HCT116 (cell line): ENCODE data around the gene ABCA3. TPM values are rescaled to one million over a fixed set of nuclear protein-coding genes. Genes with fewer than 3 reads are reported as not detected.

Source experiments
- ATAC-seq: fragments of 200-7000 bp; cut with Tn5 transposase; 2 replicates; pipeline ENCODE4 v1.9.1; 2020; ENCODE audit warnings: mild to moderate bottlenecking, moderate library complexity
- BruUV-seq: library from RNA; stranded (reverse); fragments of 400-500 nt; replicated peaks from 2 replicates; lab custom pipeline; 2021; lab: Mats Ljungman, UMichigan
- CTCF ChIA-PET: fragments of 300-600 bp; sonication (Branson Sonifier 250); formaldehyde crosslinking; loops from one replicate; lab custom pipeline; 2021; ENCODE audit warnings: antibody characterized with exemption; lab: Charles Lee
- POLR2A ChIA-PET: fragments of 300-600, 350-600 bp; sonication (Branson Sonifier 250); formaldehyde crosslinking; loops from one replicate; lab custom pipeline; 2021; ENCODE audit warnings: antibody characterized with exemption; lab: Charles Lee
- RAD21 ChIA-PET, 2 experiments: fragments of 300-600 bp; sonication (Branson Sonifier 250); formaldehyde crosslinking; loops; one replicate each; lab custom pipeline; 2023; ENCODE audit warnings: low total read pairs in 2 of 2; ENCODE audit not compliant: uncharacterized antibody in 2 of 2, unreplicated experiment in 2 of 2, low non-redundant PET in 1 of 2; lab: Charles Lee
- DNase-seq: peaks from one replicate; pipeline ENCODE4 v3.0.0-alpha.2; 2010; ENCODE audit warnings: low read depth, low spot score
- H2AFZ ChIP-seq: fragments of 200-600 bp; shearing (Covaris generic), sonication (generic); 2 replicates; pipeline ENCODE4 v1.6.1; 2017; ENCODE audit warnings: low read depth, mixed run types, mixed read lengths, antibody characterized with exemption, low read length; ENCODE audit not compliant: poor library complexity, severe bottlenecking
- H3K27ac ChIP-seq: 2 replicates; pipeline ENCODE4 v1.5.1; 2012; ENCODE audit warnings: low read depth, low read length
- H3K27me3 ChIP-seq: fragments of 200-600 bp; sonication (generic); 2 replicates; pipeline ENCODE4 v1.6.1; 2016; ENCODE audit warnings: mixed run types, low read length, mixed read lengths; ENCODE audit not compliant: insufficient read depth
- H3K36me3 ChIP-seq, 2 experiments: fragments of 200-500 bp in 1 of 2; fragments of 200-600 bp in 1 of 2; sonication (Bioruptor generic) in 1 of 2; sonication (generic) in 1 of 2; 2 replicates each; pipeline versions ENCODE4 v1.5.1 to v1.6.1; 2014 to 2016; ENCODE audit warnings: low read length in 2 of 2, inconsistent platforms in 1 of 2, mixed read lengths in 1 of 2, mixed run types in 1 of 2; ENCODE audit not compliant: insufficient read depth in 2 of 2, control insufficient read depth in 1 of 2
- H3K4me1 ChIP-seq, 2 experiments: fragments of 200-600 bp in 1 of 2; sonication (generic) in 1 of 2; 2 replicates each; pipeline versions ENCODE4 v1.5.1 to v1.6.1; 2012 to 2017; ENCODE audit warnings: low read length in 2 of 2, inconsistent platforms in 1 of 2, mild to moderate bottlenecking in 1 of 2, mixed read lengths in 1 of 2, mixed run types in 1 of 2, moderate library complexity in 1 of 2; ENCODE audit not compliant: insufficient read depth in 2 of 2, control insufficient read depth in 1 of 2
- H3K4me2 ChIP-seq: fragments of 200-600 bp; sonication (generic); 2 replicates; pipeline ENCODE4 v1.6.1; 2017; ENCODE audit warnings: mixed run types, low read length, mixed read lengths
- H3K4me3 ChIP-seq, 2 experiments: fragments of 200-600 bp in 1 of 2; sonication (generic) in 1 of 2; replicated peaks in 1 of 2; 2 replicates each; pipeline ENCODE4 v1.5.1; 2011 to 2016; ENCODE audit warnings: low read length in 2 of 2, control low read depth in 1 of 2, low read depth in 1 of 2, mild to moderate bottlenecking in 1 of 2, mixed read lengths in 1 of 2, mixed run types in 1 of 2
- H3K79me2 ChIP-seq: fragments of 200-600 bp; sonication (generic); 2 replicates; pipeline ENCODE4 v1.6.1; 2017; ENCODE audit warnings: mild to moderate bottlenecking, mixed run types, low read length, moderate library complexity, mixed read lengths; ENCODE audit not compliant: insufficient read depth
- H3K9ac ChIP-seq: fragments of 200-600 bp; sonication (generic); 2 replicates; pipeline ENCODE4 v1.6.1; 2016; ENCODE audit warnings: low read length, mixed read lengths
- H3K9me2 ChIP-seq: fragments of 200-600 bp; sonication (generic), shearing (Covaris generic); 2 replicates; pipeline ENCODE4 v1.6.1; 2017; ENCODE audit warnings: mixed run types, mild to moderate bottlenecking, moderate library complexity; ENCODE audit not compliant: insufficient read depth
- H3K9me3 ChIP-seq, 2 experiments: fragments of 200-500 bp in 1 of 2; fragments of 200-600 bp in 1 of 2; sonication (Bioruptor generic) in 1 of 2; sonication (generic) in 1 of 2; 2 replicates each; pipeline ENCODE4 v1.6.1; 2014 to 2017; ENCODE audit warnings: low read length in 2 of 2, mixed read lengths in 2 of 2, inconsistent platforms in 1 of 2, low read depth in 1 of 2, mild to moderate bottlenecking in 1 of 2, mixed run types in 1 of 2, moderate library complexity in 1 of 2; ENCODE audit not compliant: control insufficient read depth in 1 of 2, insufficient read depth in 1 of 2
- H4K20me1 ChIP-seq: fragments of 200-600 bp; sonication (generic), shearing (Covaris generic); 2 replicates; pipeline ENCODE4 v1.6.1; 2017; ENCODE audit warnings: mixed run types, mild to moderate bottlenecking, moderate library complexity; ENCODE audit not compliant: insufficient read depth
- CEBPB ChIP-seq: IDR thresholded peaks from 2 replicates; pipeline ENCODE4 v1.6.1; 2012; ENCODE audit warnings: low read depth
- EGR1 ChIP-seq: IDR thresholded peaks from 2 replicates; pipeline ENCODE4 v1.6.1; 2012; ENCODE audit warnings: low read depth
- EZH2 ChIP-seq: fragments of 200-600 bp; sonication (generic); IDR thresholded peaks from 2 replicates; pipeline ENCODE4 v1.6.1; 2017; ENCODE audit warnings: antibody characterized with exemption, mixed run types
- FOSL1 ChIP-seq: IDR thresholded peaks from 2 replicates; pipeline ENCODE4 v1.6.1; 2012; ENCODE audit warnings: low read depth
- JUND ChIP-seq: IDR thresholded peaks from 2 replicates; pipeline ENCODE4 v1.6.1; 2012
- SP1 ChIP-seq: IDR thresholded peaks from 2 replicates; pipeline ENCODE4 v1.6.1; 2012; ENCODE audit warnings: low read depth
- YY1 ChIP-seq: IDR thresholded peaks from 2 replicates; pipeline ENCODE4 v1.6.1; 2011; ENCODE audit warnings: low read length, low read depth, moderate library complexity, mild to moderate bottlenecking; ENCODE audit not compliant: insufficient replicate concordance; ENCODE audit errors: extremely low read depth
- ZNF274 ChIP-seq: fragments of 200-500 bp; sonication (Bioruptor generic); IDR thresholded peaks from 2 replicates; pipeline ENCODE4 v1.6.1; 2014; ENCODE audit warnings: mild to moderate bottlenecking, low read depth, low read length, inconsistent platforms
- intact Hi-C: fragments of 100-400 bp; cut with micrococcal nuclease; formaldehyde crosslinking; loops from 2 replicates; pipeline ENCODE4 v1.10.0; 2022
- total RNA-seq: library from RNA; stranded (reverse); gene quantifications from one replicate; pipeline ENCODE4 v1.2.1, GENCODE V29; 2021; ENCODE audit not compliant: unreplicated experiment
- TF ChIP-seq, protein P1 (sequence below): IDR thresholded peaks from 2 replicates; pipeline ENCODE4 v1.6.1; 2011; ENCODE audit warnings: mild to moderate bottlenecking, low read length, moderate library complexity; ENCODE audit not compliant: insufficient replicate concordance; ENCODE audit errors: extremely low read depth
- TF ChIP-seq, protein P2 (sequence below): IDR thresholded peaks from 2 replicates; pipeline ENCODE4 v1.6.1; 2012
- TF ChIP-seq, protein P3 (sequence below), 3 experiments: fragments of 200-600 bp in 1 of 3; sonication (generic) in 1 of 3; IDR thresholded peaks in 2 of 3; conservative IDR thresholded peaks in 1 of 3; 2 replicates each; pipeline ENCODE4 v1.5.1; 2012 to 2017; ENCODE audit warnings: low read depth in 2 of 3, low read length in 2 of 3, antibody characterized with exemption in 1 of 3, borderline replicate concordance in 1 of 3, control low read depth in 1 of 3, mild to moderate bottlenecking in 1 of 3, mixed read lengths in 1 of 3, mixed run types in 1 of 3, moderate library complexity in 1 of 3; ENCODE audit not compliant: insufficient read depth in 1 of 3
- TF ChIP-seq, protein P4 (sequence below): IDR thresholded peaks from 2 replicates; pipeline ENCODE4 v1.6.1; 2012

ABCA3 gene
- total RNA-seq, 1 experiment from 2014 or later = 5.4 TPM

DNA sequence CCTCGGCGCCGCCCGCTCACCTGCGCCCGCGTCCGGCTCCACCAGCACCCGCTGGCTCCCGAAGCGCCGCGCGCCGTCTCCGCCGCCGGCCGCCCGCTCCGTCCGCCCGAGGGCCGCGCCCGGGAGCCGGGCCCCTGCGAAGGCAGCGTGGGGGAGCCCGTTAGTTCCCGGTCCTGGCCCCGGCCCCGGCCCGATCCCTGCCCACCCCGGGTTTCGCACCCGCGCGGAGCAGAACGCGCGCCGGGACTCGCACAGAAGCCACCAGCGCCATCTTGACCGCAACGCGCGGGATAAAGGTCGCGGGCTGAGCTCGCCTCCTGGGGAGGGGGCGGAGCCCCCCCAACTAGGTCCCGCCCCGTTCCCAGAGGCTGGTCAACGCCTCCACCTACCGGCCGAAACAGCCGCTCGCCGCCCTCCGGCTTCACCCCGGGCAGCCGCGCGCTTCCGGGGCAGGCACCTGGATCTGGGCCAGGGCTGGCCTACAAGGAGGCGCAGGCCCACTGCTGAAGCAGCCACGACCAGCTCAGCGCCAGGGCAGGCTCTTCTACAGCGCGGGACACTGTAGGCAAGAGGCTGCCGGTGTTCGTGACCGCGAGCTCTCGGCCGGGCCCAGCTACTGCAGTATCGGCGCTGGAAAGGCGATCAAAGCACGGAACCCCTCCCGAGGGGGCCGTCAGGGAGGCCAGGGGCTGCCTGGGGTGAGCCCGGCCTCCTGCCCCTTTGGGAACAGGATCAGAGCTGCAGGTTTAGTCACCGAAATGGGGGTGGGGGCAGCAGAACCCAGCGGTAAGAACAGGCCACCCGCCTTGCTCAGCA is 89.0 kb downstream of the ABCA3 start, which contains the start of gene ECI1 (continued):
- TF ChIP-seq, protein P1, sequence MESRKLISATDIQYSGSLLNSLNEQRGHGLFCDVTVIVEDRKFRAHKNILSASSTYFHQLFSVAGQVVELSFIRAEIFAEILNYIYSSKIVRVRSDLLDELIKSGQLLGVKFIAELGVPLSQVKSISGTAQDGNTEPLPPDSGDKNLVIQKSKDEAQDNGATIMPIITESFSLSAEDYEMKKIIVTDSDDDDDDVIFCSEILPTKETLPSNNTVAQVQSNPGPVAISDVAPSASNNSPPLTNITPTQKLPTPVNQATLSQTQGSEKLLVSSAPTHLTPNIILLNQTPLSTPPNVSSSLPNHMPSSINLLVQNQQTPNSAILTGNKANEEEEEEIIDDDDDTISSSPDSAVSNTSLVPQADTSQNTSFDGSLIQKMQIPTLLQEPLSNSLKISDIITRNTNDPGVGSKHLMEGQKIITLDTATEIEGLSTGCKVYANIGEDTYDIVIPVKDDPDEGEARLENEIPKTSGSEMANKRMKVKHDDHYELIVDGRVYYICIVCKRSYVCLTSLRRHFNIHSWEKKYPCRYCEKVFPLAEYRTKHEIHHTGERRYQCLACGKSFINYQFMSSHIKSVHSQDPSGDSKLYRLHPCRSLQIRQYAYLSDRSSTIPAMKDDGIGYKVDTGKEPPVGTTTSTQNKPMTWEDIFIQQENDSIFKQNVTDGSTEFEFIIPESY = peak; percentile 70
- TF ChIP-seq FOSL1 (no peak), JUND (no peak)

DNA sequence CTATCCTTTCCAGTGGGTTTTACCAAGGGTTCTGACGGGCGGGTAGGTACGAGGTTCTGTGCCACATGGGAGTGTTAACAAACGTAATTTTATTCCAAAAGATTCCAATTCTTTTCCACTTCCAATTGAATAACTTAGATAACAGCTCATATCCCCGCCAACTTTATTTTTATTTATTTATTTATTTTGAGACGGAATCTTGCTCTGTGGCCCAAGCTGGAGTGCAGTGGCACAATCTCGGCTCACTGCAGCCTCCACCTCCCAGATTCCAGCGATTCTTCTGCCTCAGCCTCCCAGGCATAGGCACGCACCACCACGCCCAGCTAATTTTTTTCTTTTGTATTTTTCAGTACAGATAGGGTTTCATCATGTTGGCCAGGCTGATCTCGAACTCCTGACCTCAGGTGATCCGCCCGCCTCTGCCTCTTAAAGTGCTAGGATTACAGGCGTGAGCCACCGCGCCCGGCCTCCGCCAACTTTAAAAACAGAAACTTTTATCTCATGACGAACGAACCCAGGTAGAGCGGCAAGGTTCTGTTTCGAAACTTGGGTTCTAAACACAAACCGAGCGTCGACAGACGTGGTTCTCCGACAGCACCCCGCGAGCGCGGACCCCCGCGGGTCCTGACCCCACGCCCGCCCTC is 89.8 kb downstream of the ABCA3 start:
- Histone ChIP-seq H3K4me3 (peak overlapping the region; percentile 66 to 75), H3K9me2 (no peaks in the 10 kb centered on the region), H3K27ac (peak overlapping the region; percentile 89), H3K79me2 (peaks cover 63% of the 10 kb centered on the region), H2AFZ (no peak overlapping the region), H3K9me3 (no peaks in the 10 kb centered on the region), H3K4me2 (peak overlapping the region; percentile 84), H4K20me1 (no peaks in the 10 kb centered on the region; the same call in 1 of the 2 replicates), H3K36me3 (peaks cover 24 to 34% of the 10 kb centered on the region in 2 experiments; a peak in 3 of 4 replicates), H3K27me3 (no peaks in the 10 kb centered on the region), H3K4me1 (peaks cover 15 to 31% of the 10 kb centered on the region in 2 experiments), H3K9ac (peak overlapping the region; percentile 79)
- TF ChIP-seq EZH2 = no peak
- no peak for TF ChIP-seq ZNF274
- no peak for TF ChIP-seq YY1
- no peak for TF ChIP-seq CEBPB
- TF ChIP-seq FOSL1 = no peak
- TF ChIP-seq, protein P2, sequence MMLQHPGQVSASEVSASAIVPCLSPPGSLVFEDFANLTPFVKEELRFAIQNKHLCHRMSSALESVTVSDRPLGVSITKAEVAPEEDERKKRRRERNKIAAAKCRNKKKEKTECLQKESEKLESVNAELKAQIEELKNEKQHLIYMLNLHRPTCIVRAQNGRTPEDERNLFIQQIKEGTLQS = no peak
- TF ChIP-seq, protein P3, sequence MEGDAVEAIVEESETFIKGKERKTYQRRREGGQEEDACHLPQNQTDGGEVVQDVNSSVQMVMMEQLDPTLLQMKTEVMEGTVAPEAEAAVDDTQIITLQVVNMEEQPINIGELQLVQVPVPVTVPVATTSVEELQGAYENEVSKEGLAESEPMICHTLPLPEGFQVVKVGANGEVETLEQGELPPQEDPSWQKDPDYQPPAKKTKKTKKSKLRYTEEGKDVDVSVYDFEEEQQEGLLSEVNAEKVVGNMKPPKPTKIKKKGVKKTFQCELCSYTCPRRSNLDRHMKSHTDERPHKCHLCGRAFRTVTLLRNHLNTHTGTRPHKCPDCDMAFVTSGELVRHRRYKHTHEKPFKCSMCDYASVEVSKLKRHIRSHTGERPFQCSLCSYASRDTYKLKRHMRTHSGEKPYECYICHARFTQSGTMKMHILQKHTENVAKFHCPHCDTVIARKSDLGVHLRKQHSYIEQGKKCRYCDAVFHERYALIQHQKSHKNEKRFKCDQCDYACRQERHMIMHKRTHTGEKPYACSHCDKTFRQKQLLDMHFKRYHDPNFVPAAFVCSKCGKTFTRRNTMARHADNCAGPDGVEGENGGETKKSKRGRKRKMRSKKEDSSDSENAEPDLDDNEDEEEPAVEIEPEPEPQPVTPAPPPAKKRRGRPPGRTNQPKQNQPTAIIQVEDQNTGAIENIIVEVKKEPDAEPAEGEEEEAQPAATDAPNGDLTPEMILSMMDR (IDR thresholded peaks at IDR 0.05 in 2 of 3, conservative IDR thresholded peaks at IDR 0.05 in 1 of 3; ENCODE audit: borderline replicate concordance in 1 of 3, insufficient read depth in 1 of 3, low read depth in 2 of 3, low read length in 2 of 3) = no peak
- TF ChIP-seq, protein P4, sequence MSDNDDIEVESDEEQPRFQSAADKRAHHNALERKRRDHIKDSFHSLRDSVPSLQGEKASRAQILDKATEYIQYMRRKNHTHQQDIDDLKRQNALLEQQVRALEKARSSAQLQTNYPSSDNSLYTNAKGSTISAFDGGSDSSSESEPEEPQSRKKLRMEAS = no peak
- TF ChIP-seq EGR1 = no peak
- no peak for TF ChIP-seq SP1
- TF ChIP-seq JUND = no peak
- intact Hi-C loops = loop anchor here (1.0 to 10.0 kb wide), 4 partner anchors 27 to 226 kb away; partner anchors contain the start of genes E4F1 and NHERF2
- no peak for DNase-seq
- TSS peak; percentile 81 for BruUV-seq
- ChIA-PET POLR2A (interaction anchor here (0.7 to 2.8 kb wide), 11 partner anchors 8 to 203 kb away, joined by 3 to 21 read pairs (median 5); partner anchors contain the start of genes E4F1, NTHL1, PGP and TRAF7), RAD21 (interaction anchor here in 1 of 2 experiments (0.5 to 1.4 kb wide), 2 partner anchors 56 to 281 kb away, joined by 3 to 5 read pairs; no protein-coding TSS in a partner anchor), CTCF (interaction anchor here (1.2 to 2.7 kb wide), 5 partner anchors 28 to 250 kb away, joined by 3 to 24 read pairs (median 5); partner anchors contain the start of genes CASKIN1, E4F1 and PGP)
- ATAC-seq = peak; percentile 29
